Measurements from ENCODE around the gene TXNRD1.

DNA sequence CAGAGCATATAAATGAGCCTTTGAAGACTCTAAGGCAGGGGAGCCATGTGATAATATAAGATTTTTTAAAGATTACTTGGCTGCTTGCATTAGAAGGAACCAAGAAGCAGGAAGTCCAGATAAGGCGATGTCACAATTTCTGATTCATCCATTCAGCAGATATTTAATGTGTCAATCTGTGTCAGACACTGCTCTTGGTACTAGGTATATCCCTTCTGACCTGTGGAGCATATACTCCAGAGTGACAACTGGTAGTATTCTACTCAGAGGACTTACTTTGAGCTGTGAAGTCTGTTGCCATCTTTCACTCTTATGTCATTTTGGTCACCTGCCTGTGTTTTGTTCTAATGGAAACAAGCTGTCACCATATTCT is 98.6 kb downstream of the TXNRD1 start:
- TF ChIP-seq, protein P1, sequence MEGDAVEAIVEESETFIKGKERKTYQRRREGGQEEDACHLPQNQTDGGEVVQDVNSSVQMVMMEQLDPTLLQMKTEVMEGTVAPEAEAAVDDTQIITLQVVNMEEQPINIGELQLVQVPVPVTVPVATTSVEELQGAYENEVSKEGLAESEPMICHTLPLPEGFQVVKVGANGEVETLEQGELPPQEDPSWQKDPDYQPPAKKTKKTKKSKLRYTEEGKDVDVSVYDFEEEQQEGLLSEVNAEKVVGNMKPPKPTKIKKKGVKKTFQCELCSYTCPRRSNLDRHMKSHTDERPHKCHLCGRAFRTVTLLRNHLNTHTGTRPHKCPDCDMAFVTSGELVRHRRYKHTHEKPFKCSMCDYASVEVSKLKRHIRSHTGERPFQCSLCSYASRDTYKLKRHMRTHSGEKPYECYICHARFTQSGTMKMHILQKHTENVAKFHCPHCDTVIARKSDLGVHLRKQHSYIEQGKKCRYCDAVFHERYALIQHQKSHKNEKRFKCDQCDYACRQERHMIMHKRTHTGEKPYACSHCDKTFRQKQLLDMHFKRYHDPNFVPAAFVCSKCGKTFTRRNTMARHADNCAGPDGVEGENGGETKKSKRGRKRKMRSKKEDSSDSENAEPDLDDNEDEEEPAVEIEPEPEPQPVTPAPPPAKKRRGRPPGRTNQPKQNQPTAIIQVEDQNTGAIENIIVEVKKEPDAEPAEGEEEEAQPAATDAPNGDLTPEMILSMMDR (IDR thresholded peaks at IDR 0.05), result no peak
- TF ChIP-seq POLR2A (IDR thresholded peaks at IDR 0.05), result no peak

Measured in thyroid gland (tissue), 4 donors.